GM23248 (cell line): ENCODE measurements around the gene PRKAG1.

ENCODE experiments used
- EZH2 ChIP-seq: fragments of 200-600 bp; sonication (generic); IDR thresholded peaks from 2 replicates; pipeline ENCODE4 v1.6.1; 2018; ENCODE audit warnings: antibody characterized with exemption, mild to moderate bottlenecking; ENCODE audit not compliant: insufficient read depth, poor library complexity, severe bottlenecking
- EZH2phosphoT487 ChIP-seq: fragments of 200-600 bp; sonication (generic); IDR thresholded peaks from 2 replicates; pipeline ENCODE4 v1.6.1; 2018; ENCODE audit warnings: antibody characterized with exemption, moderate library complexity, mild to moderate bottlenecking, low read depth; ENCODE audit not compliant: insufficient read depth

GRCh38 chr12:48980389-48980952 lies 38.1 kb downstream of the PRKAG1 start:
- TF ChIP-seq EZH2phosphoT487: peak; percentile 32; the same call in 1 of the 2 replicates
- peak; percentile 98 for TF ChIP-seq EZH2
